ENCODE results near the gene CMTM1.
"Not testable (repeated sequence)": the region's sequence is repeated elsewhere in the genome, so short reads cannot be mapped to it uniquely, and the experiment has no call there.

CMTM1 gene

GRCh38 chr16:66594739-66595138 lies 28.5 kb downstream of the CMTM1 start:
- DNase-seq, result no peak

DNA sequence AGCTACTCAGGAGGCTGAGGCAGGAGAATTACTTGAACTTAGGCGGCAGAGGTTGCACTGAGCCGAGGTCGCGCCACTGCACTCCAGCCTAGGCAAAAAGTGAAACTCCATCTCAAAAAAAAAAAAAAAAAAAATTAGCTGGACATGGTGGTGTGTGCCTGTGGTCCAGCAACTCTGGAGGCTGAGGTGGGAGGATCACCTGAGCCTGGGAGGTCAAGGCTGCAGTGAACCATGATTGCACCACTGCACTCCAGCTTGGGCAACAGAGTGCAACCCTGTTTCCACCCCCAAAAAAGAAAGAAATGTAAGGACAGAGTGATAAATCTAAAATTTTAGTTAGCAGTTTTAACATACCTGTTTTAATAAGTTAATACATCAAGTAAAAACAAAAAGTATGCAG lies 30.3 kb downstream of the CMTM1 start:
- not testable (repeated sequence) for DNase-seq

DNA sequence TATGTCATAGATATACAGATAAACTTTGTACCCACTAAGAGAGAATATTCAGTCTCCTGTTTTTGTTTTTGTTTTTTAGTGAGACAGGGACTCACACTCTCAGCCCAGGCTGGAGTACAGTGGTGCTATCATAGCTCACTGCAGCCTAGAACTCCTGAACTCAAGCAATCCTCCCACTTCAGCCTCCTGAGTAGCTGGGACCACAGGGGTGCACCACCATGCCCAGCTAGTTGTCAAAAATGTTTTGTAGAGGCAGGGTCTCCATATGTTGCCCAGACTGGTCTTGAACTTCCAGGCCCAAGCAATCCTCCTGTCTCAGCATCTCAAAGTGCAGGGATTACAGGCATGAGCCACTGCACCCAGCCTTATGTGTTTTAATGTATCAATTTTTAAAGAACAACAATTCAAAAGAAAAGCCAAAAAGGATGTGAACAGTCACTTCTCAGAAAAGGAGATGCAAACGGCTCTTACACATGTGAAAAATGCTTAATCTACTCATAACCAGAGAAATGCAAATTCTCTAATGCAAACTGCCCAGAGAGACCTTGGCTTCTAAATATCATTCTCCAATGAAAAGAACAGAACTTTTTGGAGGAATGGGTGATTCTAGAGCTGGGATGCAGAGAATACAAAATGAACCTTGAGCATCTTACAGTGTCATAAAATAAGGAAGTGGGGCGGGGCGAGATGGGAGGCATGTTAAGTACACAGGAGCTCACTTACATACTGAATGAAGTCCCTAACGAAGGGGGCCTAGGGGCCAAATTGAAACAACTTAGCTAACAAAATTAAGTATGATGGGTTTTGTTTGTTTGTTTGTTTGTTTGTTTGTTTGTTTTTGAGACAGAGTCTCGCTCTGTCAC lies 31.0 kb downstream of the CMTM1 start:
- DNase-seq, result no peak

DNA sequence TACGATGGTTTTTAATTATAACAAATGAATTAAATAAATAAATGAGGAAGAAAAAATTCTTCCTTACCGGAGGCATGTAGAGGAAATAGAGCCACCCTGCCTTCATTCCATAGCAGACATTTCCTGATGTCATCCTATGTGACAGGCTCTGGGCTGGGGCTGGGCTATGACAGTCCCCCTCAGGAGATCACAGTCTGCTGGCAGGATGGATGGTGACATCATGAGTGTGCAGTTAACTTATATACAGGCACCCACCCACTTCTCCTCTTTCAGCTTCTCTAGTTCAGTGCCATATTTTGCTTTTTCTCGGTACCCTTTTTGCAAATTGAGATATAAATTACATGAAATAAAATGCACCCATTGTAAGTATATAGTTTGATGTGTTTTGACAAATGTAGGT lies 31.9 kb downstream of the CMTM1 start:
- no peak for DNase-seq

- DNase-seq, result no peak
Observed at GRCh38 chr16:66599726-66600125, 33.5 kb downstream of the CMTM1 start.

GRCh38 chr16:66600477-66600876 lies 34.2 kb downstream of the CMTM1 start:
- no peak for DNase-seq

- DNase-seq, result no peak
Observed at GRCh38 chr16:66601471-66601870, 35.2 kb downstream of the CMTM1 start.

- DNase-seq, result peak; percentile 85
Observed at GRCh38 chr16:66603537-66604375, 37.5 kb downstream of the CMTM1 start.

DNA sequence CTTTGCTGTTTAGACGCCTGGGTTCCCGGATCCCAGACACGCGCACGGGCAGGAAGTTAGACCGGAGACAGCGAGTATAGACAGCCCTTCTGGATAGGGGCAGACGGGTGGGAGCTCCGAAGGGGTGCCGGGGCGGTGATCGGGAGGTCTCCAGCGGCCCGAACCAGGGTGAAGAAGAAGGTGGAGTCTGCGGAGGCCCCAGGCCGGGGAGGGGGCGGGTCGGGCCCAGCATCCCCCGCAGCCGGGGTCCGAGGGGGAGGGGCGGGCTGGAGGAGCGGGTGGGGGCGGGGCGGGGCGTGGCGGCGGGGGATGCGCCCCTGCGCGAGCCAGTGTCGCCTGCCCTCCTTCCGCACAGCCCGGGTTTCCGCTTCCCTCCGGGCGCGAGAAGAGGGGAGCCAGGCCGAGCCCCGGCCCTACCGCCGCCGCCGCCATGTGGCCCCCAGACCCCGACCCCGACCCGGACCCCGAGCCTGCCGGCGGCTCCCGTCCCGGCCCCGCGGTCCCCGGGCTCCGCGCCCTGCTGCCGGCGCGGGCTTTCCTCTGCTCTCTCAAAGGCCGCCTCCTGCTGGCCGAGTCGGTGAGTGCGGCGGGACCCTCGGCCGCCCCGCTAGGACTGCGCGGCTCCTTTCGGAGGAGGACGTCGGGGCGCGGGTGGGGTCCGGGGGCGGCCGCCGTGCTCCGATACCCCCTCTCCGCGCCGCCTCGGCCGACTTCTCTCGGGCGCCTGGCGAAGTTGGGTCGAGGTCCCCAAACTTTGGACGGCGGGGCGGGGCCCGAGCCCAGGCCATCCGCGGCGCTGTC lies 38.3 kb downstream of the CMTM1 start, which contains the start of gene CMTM3:
Gene CMTM3, plus strand, starts transcription at position 329 of the 801 bp plus-strand sequence. Its CDS starts 102 bp downstream, at position 431.
- DNase-seq, result peak; percentile 67

GRCh38 chr16:66605177-66605978 lies 39.1 kb downstream of the CMTM1 start:
- peak; percentile 22 for DNase-seq

GRCh38 chr16:66605979-66606751 lies 39.9 kb downstream of the CMTM1 start:
- peak; percentile 38 for DNase-seq

- DNase-seq, result peak; percentile 77
Observed at GRCh38 chr16:66608241-66609138, 42.3 kb downstream of the CMTM1 start.

GRCh38 chr16:66609139-66609510 lies 42.9 kb downstream of the CMTM1 start:
- no peak for DNase-seq

- DNase-seq, result no peak
Observed at GRCh38 chr16:66610111-66610820, 44.0 kb downstream of the CMTM1 start.

DNA sequence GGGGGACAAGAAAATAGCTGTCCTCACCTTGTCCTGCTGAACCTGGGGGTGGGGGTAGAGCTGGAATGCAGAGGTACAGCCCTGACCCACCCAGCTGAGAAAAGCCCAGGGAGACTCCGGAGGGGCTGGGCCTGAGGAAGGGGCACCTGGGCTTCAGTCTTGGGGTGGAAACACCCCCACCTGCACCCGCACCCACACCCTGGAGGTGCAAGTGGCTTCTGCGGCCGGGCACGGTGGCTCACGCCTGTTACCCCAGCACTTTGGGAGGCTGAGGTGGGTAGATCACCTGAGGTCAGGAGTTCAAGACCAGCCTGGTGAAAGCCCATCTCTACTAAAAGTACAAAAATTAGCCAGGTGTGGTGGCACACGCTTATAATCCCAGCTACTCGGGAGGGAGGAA lies 45.7 kb downstream of the CMTM1 start:
- not testable (repeated sequence) for DNase-seq

- no peak for DNase-seq
Observed at GRCh38 chr16:66612422-66612821, 46.2 kb downstream of the CMTM1 start.

GRCh38 chr16:66614161-66614802 lies 48.0 kb downstream of the CMTM1 start:
- DNase-seq, result no peak

DNA sequence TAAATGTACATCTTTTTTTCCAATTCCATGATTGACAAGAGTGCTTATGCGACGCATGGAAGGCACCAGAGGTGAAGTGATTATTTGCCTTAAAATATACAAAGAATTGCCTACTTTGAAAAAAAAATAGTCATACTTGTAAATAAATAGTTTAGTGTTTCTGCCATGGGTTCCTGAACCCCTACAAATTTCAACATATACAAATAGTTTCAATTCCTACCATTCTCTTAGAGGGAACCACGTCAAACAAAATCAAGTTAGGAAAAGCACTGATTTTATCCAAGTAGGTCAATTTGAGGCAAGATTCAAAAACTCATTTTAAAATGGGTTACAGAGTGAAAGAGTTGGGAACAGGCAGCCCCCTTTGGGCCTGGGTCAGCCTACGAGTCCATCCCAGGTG lies 49.9 kb downstream of the CMTM1 start:
- no peak for DNase-seq

DNA sequence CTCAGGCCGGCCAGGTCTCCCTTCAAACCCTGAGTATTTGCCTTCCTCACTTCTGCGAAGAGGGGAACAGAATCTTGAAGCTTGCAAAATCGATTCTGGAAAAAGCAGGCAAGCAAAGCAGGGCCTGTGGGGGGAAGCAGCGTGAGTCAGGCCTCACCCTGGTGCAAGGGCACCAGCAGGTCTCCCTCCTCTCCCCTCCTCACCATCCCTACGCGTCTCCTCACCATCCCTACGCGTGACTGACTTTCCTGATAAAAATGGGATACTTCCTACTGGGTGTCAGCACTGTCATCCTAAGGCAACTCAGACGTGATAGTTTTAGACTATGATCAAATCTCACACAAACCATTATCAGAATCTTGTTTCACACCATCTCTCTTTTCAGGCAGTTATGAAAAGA lies 50.4 kb downstream of the CMTM1 start:
- no peak for DNase-seq

All from CD4-positive, alpha-beta T cell treated with Interleukin-15 for 1 hour (primary cell).